ENCODE data around the gene AHDC1. TPM values are rescaled to one million over a fixed set of nuclear protein-coding genes. Genes with fewer than 3 reads are reported as not detected.

AHDC1 gene
- total RNA-seq, 1 experiment from 2014 or later: 33.7 TPM

DNA sequence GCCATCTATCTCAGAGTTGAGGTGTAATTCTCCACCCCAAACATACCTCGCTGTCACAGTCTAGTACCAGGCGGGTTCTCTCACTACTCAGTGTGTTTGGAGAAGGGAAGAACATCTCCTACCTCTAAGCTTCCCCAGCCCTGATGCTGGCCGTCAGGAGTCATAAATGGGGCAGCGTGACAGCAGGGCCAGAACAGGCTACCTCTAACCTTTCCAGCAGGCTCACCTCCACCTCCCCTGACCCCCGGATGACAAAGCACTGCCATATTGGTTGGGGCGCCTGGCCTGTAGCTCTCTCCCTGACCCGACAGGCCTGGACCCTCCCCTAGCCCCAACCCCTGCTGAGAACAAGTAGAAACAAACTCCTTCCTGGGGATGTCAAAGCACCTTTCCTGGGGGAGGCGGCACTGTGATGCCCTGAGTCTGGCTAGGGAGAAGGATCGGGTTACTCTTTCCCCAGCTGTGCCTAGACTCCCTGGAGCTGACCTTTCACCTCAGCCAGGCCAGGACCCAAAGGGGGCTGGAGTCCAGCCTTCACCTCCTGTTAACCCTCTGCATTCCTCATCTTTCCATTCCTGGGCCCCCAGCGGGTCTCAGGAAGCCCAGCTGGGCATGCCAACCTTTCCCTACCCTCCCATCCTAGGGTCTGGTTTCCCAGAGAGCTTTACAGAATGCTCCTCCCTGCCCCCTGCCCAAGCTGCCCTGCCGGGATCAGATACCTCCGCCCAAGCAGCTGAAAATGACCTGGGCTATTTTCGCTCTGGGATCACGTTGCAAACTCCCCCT, 34.2 kb downstream of the AHDC1 start:
- ATAC-seq (no peak), DNase-seq (ENCODE audit: low read depth, low spot score) (no peak)
- peak overlapping the region; percentile 89 for H3K4me2 ChIP-seq (ENCODE audit: low read length)
- H3K27me3 ChIP-seq (ENCODE audit: insufficient read depth, low read length): no peaks in the 10 kb centered on the region
- H3K9ac ChIP-seq (ENCODE audit: low read length): no peak overlapping the region
- TF ChIP-seq, protein P1, sequence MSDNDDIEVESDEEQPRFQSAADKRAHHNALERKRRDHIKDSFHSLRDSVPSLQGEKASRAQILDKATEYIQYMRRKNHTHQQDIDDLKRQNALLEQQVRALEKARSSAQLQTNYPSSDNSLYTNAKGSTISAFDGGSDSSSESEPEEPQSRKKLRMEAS (IDR thresholded peaks at IDR 0.05): no peak
- TF ChIP-seq, protein P2, sequence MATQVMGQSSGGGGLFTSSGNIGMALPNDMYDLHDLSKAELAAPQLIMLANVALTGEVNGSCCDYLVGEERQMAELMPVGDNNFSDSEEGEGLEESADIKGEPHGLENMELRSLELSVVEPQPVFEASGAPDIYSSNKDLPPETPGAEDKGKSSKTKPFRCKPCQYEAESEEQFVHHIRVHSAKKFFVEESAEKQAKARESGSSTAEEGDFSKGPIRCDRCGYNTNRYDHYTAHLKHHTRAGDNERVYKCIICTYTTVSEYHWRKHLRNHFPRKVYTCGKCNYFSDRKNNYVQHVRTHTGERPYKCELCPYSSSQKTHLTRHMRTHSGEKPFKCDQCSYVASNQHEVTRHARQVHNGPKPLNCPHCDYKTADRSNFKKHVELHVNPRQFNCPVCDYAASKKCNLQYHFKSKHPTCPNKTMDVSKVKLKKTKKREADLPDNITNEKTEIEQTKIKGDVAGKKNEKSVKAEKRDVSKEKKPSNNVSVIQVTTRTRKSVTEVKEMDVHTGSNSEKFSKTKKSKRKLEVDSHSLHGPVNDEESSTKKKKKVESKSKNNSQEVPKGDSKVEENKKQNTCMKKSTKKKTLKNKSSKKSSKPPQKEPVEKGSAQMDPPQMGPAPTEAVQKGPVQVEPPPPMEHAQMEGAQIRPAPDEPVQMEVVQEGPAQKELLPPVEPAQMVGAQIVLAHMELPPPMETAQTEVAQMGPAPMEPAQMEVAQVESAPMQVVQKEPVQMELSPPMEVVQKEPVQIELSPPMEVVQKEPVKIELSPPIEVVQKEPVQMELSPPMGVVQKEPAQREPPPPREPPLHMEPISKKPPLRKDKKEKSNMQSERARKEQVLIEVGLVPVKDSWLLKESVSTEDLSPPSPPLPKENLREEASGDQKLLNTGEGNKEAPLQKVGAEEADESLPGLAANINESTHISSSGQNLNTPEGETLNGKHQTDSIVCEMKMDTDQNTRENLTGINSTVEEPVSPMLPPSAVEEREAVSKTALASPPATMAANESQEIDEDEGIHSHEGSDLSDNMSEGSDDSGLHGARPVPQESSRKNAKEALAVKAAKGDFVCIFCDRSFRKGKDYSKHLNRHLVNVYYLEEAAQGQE (IDR thresholded peaks at IDR 0.05; ENCODE audit: low read depth): no peak
- TF ChIP-seq SIN3A (IDR thresholded peaks at IDR 0.05; ENCODE audit: low read depth): no peak
- TF ChIP-seq FOSL1 (IDR thresholded peaks at IDR 0.05; ENCODE audit: low read depth): no peak
- no peak for TF ChIP-seq CBX3 (IDR thresholded peaks at IDR 0.05; ENCODE audit: low read depth)
- no peaks in the 10 kb centered on the region; a peak in 1 of 4 replicates for H3K36me3 ChIP-seq (ENCODE audit: control insufficient read depth in 1 of 2, insufficient read depth in 2 of 2, low read length in 2 of 2)
- H3K9me3 ChIP-seq (ENCODE audit: control insufficient read depth in 1 of 2, insufficient read depth in 1 of 2, low read depth in 1 of 2, low read length in 2 of 2): no peaks in the 10 kb centered on the region
- H3K4me1 ChIP-seq (ENCODE audit: control insufficient read depth in 1 of 2, insufficient read depth in 2 of 2, low read length in 2 of 2): peaks cover 65 to 91% of the 10 kb centered on the region in 2 experiments
- CTCF ChIA-PET: interaction anchor here (1.0 to 3.1 kb wide), 9 partner anchors 9 to 100 kb away, joined by 3 to 39 read pairs (median 4); no protein-coding TSS in a partner anchor
- H3K9me2 ChIP-seq (ENCODE audit: insufficient read depth): no peaks in the 10 kb centered on the region
- RAD21 ChIA-PET (ENCODE audit: low non-redundant PET in 1 of 2, low total read pairs in 2 of 2, uncharacterized antibody in 2 of 2, unreplicated experiment in 2 of 2): interaction anchor here in 1 of 2 experiments (0.6 kb wide), 1 partner anchor 151 kb away, joined by 4 read pairs; no protein-coding TSS in a partner anchor
- POLR2A ChIA-PET: interaction anchor here (0.6 to 1.0 kb wide), 2 partner anchors 12 to 228 kb away, joined by 4 to 8 read pairs; partner anchors contain the start of gene SYTL1
- H2AFZ ChIP-seq (ENCODE audit: low read depth, low read length, poor library complexity, severe bottlenecking): no peak overlapping the region
- H3K27ac ChIP-seq (ENCODE audit: low read depth, low read length): peak overlapping the region; percentile 44
- H3K4me3 ChIP-seq (replicated peaks in 1 of 2; ENCODE audit: low read depth in 1 of 2, low read length in 2 of 2): no peak overlapping the region
- no peaks in the 10 kb centered on the region; the same call in 1 of the 2 replicates for H4K20me1 ChIP-seq (ENCODE audit: insufficient read depth)
- no TSS peak for BruUV-seq (replicated peaks)
- H3K79me2 ChIP-seq (ENCODE audit: insufficient read depth, low read length): peaks cover 63% of the 10 kb centered on the region
- intact Hi-C loops (cut with micrococcal nuclease): no loop called here

Data from HCT116 (cell line).